ENCODE data around the gene VAV2. TPM values are rescaled to one million over a fixed set of nuclear protein-coding genes. Genes with fewer than 3 reads are reported as not detected.

Gene VAV2
- polyA plus RNA-seq, 2 of the 4 experiments (the other 2 are of a cell fraction): 9.8 to 21.4 TPM

- Histone ChIP-seq H3K4me2 (no peak overlapping the region), H3K27ac (no peak overlapping the region), H3K4me1 (no peaks in the 10 kb centered on the region), H3K9me3 (no peaks in the 10 kb centered on the region), H3K4me3 (no peak overlapping the region)
- TF ChIP-seq MAX (IDR thresholded peaks at IDR 0.05): no peak
- ChIA-PET CTCF (interaction anchor here (0.6 to 6.1 kb wide), 6 partner anchors 11 to 263 kb away, joined by 3 to 56 read pairs (median 4); no protein-coding TSS in a partner anchor), POLR2A (no interaction called here)
- FAIRE-seq (no peak), ATAC-seq (0 out of 6 replicates have a peak, but pooled peaks of 1 of the 2 experiments have one; percentile 21), DNase-seq (ENCODE audit: low read depth in 1 of 2, low spot score in 1 of 2) (no peak)
- 69% methylated on average over 6 of the region's 8 CpGs for WGBS (ENCODE audit: missing lambda C conversion rate)
Measured at GRCh38 chr9:134005381-134005780, 13.3 kb upstream of the VAV2 start.

GRCh38 chr9:134004881-134005280 lies 12.8 kb upstream of the VAV2 start:
- POLR2A ChIA-PET: no interaction called here

GRCh38 chr9:134004131-134004873 lies 12.2 kb upstream of the VAV2 start:
- H3K4me3 ChIP-seq: no peak overlapping the region
- H3K27ac ChIP-seq: no peak overlapping the region
- ATAC-seq: peak in 1 of 2 experiments; percentile 44; a peak in 2 of 6 replicates
- no peaks in the 10 kb centered on the region for H3K9me3 ChIP-seq
- no peak for DNase-seq (ENCODE audit: low read depth in 1 of 2, low spot score in 1 of 2)
- no peak for FAIRE-seq
- ChIA-PET CTCF (interaction anchor here (1.9 to 6.1 kb wide), 4 partner anchors 10 to 262 kb away, joined by 5 to 56 read pairs (median 7); no protein-coding TSS in a partner anchor), POLR2A (interaction anchor here (0.5 kb wide), 1 partner anchor 608 kb away, joined by 3 read pairs; no protein-coding TSS in a partner anchor)
- WGBS (ENCODE audit: missing lambda C conversion rate): 36% methylated on average over 11 of the region's 20 CpGs
- no peaks in the 10 kb centered on the region for H3K4me1 ChIP-seq
- H3K4me2 ChIP-seq: no peak overlapping the region
- no peak for TF ChIP-seq ELK1 (IDR thresholded peaks at IDR 0.05; ENCODE audit: low read depth, low read length)
- no peak for TF ChIP-seq HEYL (CRISPR knock-in tag; IDR thresholded peaks at IDR 0.05)
- TF ChIP-seq CBX2 (IDR thresholded peaks at IDR 0.05; ENCODE audit: borderline replicate concordance, low read depth): no peak
- TF ChIP-seq TFCP2L1 (CRISPR knock-in tag; IDR thresholded peaks at IDR 0.05): no peak
- no peak for TF ChIP-seq CEBPB (IDR thresholded peaks at IDR 0.05)
- TF ChIP-seq ZNF302 (CRISPR knock-in tag; IDR thresholded peaks at IDR 0.05): no peak
- TF ChIP-seq ATOH8 (CRISPR knock-in tag; IDR thresholded peaks at IDR 0.05; ENCODE audit: low read depth): no peak
- no peak for TF ChIP-seq REST (IDR thresholded peaks at IDR 0.05)
- TF ChIP-seq GATA3 (IDR thresholded peaks at IDR 0.05; ENCODE audit: borderline replicate concordance): no peak
- TF ChIP-seq FOXS1 (CRISPR knock-in tag; IDR thresholded peaks at IDR 0.05): no peak
- TF ChIP-seq E2F6 (IDR thresholded peaks at IDR 0.05; ENCODE audit: borderline replicate concordance, low read depth): no peak
- TF ChIP-seq ZC3H11A (IDR thresholded peaks at IDR 0.05): no peak
- no peak for TF ChIP-seq HMGXB4 (CRISPR knock-in tag; IDR thresholded peaks at IDR 0.05; ENCODE audit: borderline replicate concordance)

More at GRCh38 chr9:134004881-134005280, 12.8 kb upstream of the VAV2 start:
- WGBS (ENCODE audit: missing lambda C conversion rate): 55% methylated on average over 12 of the region's 14 CpGs
- DNase-seq (ENCODE audit: low read depth in 1 of 2, low spot score in 1 of 2): no peak
- Histone ChIP-seq H3K4me1 (no peaks in the 10 kb centered on the region), H3K4me2 (no peak overlapping the region), H3K9me3 (no peaks in the 10 kb centered on the region), H3K27ac (no peak overlapping the region), H3K4me3 (no peak overlapping the region)
- CTCF ChIA-PET: interaction anchor here (1.3 to 6.1 kb wide), 5 partner anchors 10 to 262 kb away, joined by 3 to 56 read pairs (median 6); no protein-coding TSS in a partner anchor
- TF ChIP-seq ZFP36 (IDR thresholded peaks at IDR 0.05; ENCODE audit: borderline replicate concordance, partially characterized antibody) (no peak), CHD2 (IDR thresholded peaks at IDR 0.05; ENCODE audit: low read length, partially characterized antibody) (no peak), MAX (IDR thresholded peaks at IDR 0.05) (no peak), KDM1A (IDR thresholded peaks at IDR 0.05; ENCODE audit: low read depth) (no peak), ZSCAN20 (CRISPR knock-in tag; IDR thresholded peaks at IDR 0.05) (no peak), EHF (CRISPR knock-in tag; IDR thresholded peaks at IDR 0.05) (no peak), RFX5 (IDR thresholded peaks at IDR 0.05) (no peak), BCL3 (IDR thresholded peaks at IDR 0.05) (no peak), HOXB13 (CRISPR knock-in tag; IDR thresholded peaks at IDR 0.05; ENCODE audit: low read depth) (no peak), POLR2A (IDR thresholded peaks at IDR 0.05; ENCODE audit: low read length) (no peak)
- FAIRE-seq: no peak
- no peak for ATAC-seq

Data from A549 (cell line).